Measurements from ENCODE around the gene MKRN1.

MKRN1 gene

GRCh38 chr7:140440593-140440992 lies 38.7 kb downstream of the MKRN1 start:
- H3K4me3 ChIP-seq (ENCODE audit: control insufficient read depth, low read depth, low read length), result no peak overlapping the region
- no peak for TF ChIP-seq CTCF (conservative IDR thresholded peaks at IDR 0.05; ENCODE audit: control insufficient read depth, insufficient read depth, low read depth, low read length)
- no peak for DNase-seq (ENCODE audit: low read depth)

- no peak for TF ChIP-seq CTCF (conservative IDR thresholded peaks at IDR 0.05; ENCODE audit: control insufficient read depth, insufficient read depth, low read depth, low read length)
- no peak for DNase-seq (ENCODE audit: low read depth)
- H3K4me3 ChIP-seq (ENCODE audit: control insufficient read depth, low read depth, low read length), result no peak overlapping the region
These were observed 39.9 kb downstream of the MKRN1 start for GRCh38 chr7:140439359-140439758.

GRCh38 chr7:140435252-140435895 lies 43.9 kb downstream of the MKRN1 start:
- no peak overlapping the region for H3K4me3 ChIP-seq (ENCODE audit: control insufficient read depth, low read depth, low read length)
- DNase-seq (ENCODE audit: low read depth), result no peak
- no peak for TF ChIP-seq CTCF (conservative IDR thresholded peaks at IDR 0.05; ENCODE audit: control insufficient read depth, insufficient read depth, low read depth, low read length)

- no peak overlapping the region for H3K4me3 ChIP-seq (ENCODE audit: control insufficient read depth, low read depth, low read length)
- no peak for DNase-seq (ENCODE audit: low read depth)
- TF ChIP-seq CTCF (conservative IDR thresholded peaks at IDR 0.05; ENCODE audit: control insufficient read depth, insufficient read depth, low read depth, low read length), result no peak
These were observed 45.9 kb downstream of the MKRN1 start for GRCh38 chr7:140433396-140433795.

- H3K4me3 ChIP-seq (ENCODE audit: control insufficient read depth, low read depth, low read length), result no peak overlapping the region
- TF ChIP-seq CTCF (conservative IDR thresholded peaks at IDR 0.05; ENCODE audit: control insufficient read depth, insufficient read depth, low read depth, low read length), result no peak
- DNase-seq (ENCODE audit: low read depth), result no peak
These were observed 53.2 kb downstream of the MKRN1 start for GRCh38 chr7:140426130-140426529.

- no peak overlapping the region for H3K4me3 ChIP-seq (ENCODE audit: control insufficient read depth, low read depth, low read length)
- no peak for TF ChIP-seq CTCF (conservative IDR thresholded peaks at IDR 0.05; ENCODE audit: control insufficient read depth, insufficient read depth, low read depth, low read length)
- no peak for DNase-seq (ENCODE audit: low read depth)
These were observed 53.6 kb downstream of the MKRN1 start for GRCh38 chr7:140425718-140426117.

- no peak for DNase-seq (ENCODE audit: low read depth)
- TF ChIP-seq CTCF (conservative IDR thresholded peaks at IDR 0.05; ENCODE audit: control insufficient read depth, insufficient read depth, low read depth, low read length), result no peak
- no peak overlapping the region for H3K4me3 ChIP-seq (ENCODE audit: control insufficient read depth, low read depth, low read length)
These were observed 55.8 kb downstream of the MKRN1 start for GRCh38 chr7:140423501-140423900.
